Vagina (tissue), 2 donors: Measurements from ENCODE around the gene ATP13A2.

Experiments
- POLR2A ChIP-seq, 2 donors: fragments of 450-650 bp; IDR thresholded peaks; one replicate each; pipeline ENCODE4 v1.6.1; 2017; ENCODE audit warnings: antibody characterized with exemption in 2 of 2, mild to moderate bottlenecking in 2 of 2, moderate library complexity in 2 of 2
- POLR2AphosphoS5 ChIP-seq, 2 donors: sonication (generic); formaldehyde crosslinking; IDR thresholded peaks; one replicate each; pipeline ENCODE4 v1.9.0; 2017; ENCODE audit warnings: antibody characterized with exemption in 2 of 2, mild to moderate bottlenecking in 2 of 2, low read depth in 1 of 2; ENCODE audit not compliant: insufficient read depth in 1 of 2
- TF ChIP-seq, protein P1 (sequence below), 3 experiments: fragments of 450-650 bp in 2 of 3; fragments of 200-600 bp in 1 of 3; sonication (generic) in 1 of 3; IDR thresholded peaks; one replicate each; pipeline ENCODE4 v1.5.1; 2017 to 2019; ENCODE audit warnings: antibody characterized with exemption in 3 of 3, mild to moderate bottlenecking in 2 of 3, moderate library complexity in 2 of 3

DNA sequence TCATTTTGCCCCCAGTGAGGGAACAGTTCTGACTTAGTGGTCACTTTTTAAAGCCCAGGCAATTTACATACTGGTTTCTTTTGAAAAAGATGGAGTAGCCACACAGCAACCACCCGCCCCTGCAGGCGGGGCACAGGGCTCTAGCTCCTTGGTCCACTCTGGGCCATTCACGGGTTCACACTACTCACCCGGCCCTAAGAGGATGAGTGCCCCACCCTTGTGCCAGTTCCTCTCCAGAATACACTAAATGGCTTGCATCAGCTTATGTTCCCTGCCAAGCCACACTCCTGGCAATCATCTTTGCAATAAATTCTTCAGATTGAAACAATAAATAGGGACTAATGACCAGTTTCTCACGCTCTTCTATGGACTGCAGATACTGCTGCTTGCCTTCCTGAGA lies 15.7 kb upstream of the ATP13A2 start:
- TF ChIP-seq, protein P1, sequence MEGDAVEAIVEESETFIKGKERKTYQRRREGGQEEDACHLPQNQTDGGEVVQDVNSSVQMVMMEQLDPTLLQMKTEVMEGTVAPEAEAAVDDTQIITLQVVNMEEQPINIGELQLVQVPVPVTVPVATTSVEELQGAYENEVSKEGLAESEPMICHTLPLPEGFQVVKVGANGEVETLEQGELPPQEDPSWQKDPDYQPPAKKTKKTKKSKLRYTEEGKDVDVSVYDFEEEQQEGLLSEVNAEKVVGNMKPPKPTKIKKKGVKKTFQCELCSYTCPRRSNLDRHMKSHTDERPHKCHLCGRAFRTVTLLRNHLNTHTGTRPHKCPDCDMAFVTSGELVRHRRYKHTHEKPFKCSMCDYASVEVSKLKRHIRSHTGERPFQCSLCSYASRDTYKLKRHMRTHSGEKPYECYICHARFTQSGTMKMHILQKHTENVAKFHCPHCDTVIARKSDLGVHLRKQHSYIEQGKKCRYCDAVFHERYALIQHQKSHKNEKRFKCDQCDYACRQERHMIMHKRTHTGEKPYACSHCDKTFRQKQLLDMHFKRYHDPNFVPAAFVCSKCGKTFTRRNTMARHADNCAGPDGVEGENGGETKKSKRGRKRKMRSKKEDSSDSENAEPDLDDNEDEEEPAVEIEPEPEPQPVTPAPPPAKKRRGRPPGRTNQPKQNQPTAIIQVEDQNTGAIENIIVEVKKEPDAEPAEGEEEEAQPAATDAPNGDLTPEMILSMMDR (IDR thresholded peaks at IDR 0.05), result no peak
- TF ChIP-seq POLR2A (IDR thresholded peaks at IDR 0.05) (no peak), POLR2AphosphoS5 (IDR thresholded peaks at IDR 0.05; ENCODE audit: insufficient read depth in 1 of 2, low read depth in 1 of 2) (no peak)
